CD14-positive monocyte (primary cell): ENCODE data around the gene MAP3K20. TPM values are rescaled to one million over a fixed set of nuclear protein-coding genes. Genes with fewer than 3 reads are reported as not detected.

Experiments used
- DNase-seq, 3 donors: peaks; one replicate each; pipeline ENCODE4 v3.0.0-alpha.2; 2011 to 2022
- H2AFZ ChIP-seq: 2 replicates; pipeline ENCODE4 v1.6.0; 2012; ENCODE audit warnings: mild to moderate bottlenecking, low read depth, low read length, inconsistent platforms; ENCODE audit not compliant: insufficient read depth, poor library complexity, severe bottlenecking
- H3K27ac ChIP-seq, 2 donors: 1 replicate in 1 of 2; 2 replicates in 1 of 2; pipeline ENCODE4 v1.5.1; 2012 to 2013; ENCODE audit warnings: low read length in 2 of 2, control low read depth in 1 of 2, inconsistent platforms in 1 of 2, low read depth in 1 of 2, mild to moderate bottlenecking in 1 of 2
- H3K27me3 ChIP-seq, 2 donors: one replicate each; pipeline versions ENCODE4 v1.6.0 to v1.6.1; 2011 to 2013; ENCODE audit warnings: low read length in 2 of 2; ENCODE audit not compliant: control insufficient read depth in 2 of 2, insufficient read depth in 2 of 2
- H3K36me3 ChIP-seq, 2 donors: replicated peaks in 1 of 2; 1 replicate in 1 of 2; 2 replicates in 1 of 2; pipeline versions ENCODE4 v1.5.1 to v1.6.1; 2012 to 2013; ENCODE audit warnings: low read length in 2 of 2, control low read depth in 1 of 2, inconsistent platforms in 1 of 2, mild to moderate bottlenecking in 1 of 2; ENCODE audit not compliant: insufficient read depth in 2 of 2, control insufficient read depth in 1 of 2
- H3K4me1 ChIP-seq, 2 donors: 1 replicate in 1 of 2; 2 replicates in 1 of 2; pipeline versions ENCODE4 v1.5.1 to v1.6.1; 2012 to 2013; ENCODE audit warnings: low read length in 2 of 2, control low read depth in 1 of 2, inconsistent platforms in 1 of 2, mild to moderate bottlenecking in 1 of 2, moderate library complexity in 1 of 2; ENCODE audit not compliant: insufficient read depth in 2 of 2, control insufficient read depth in 1 of 2
- H3K4me2 ChIP-seq: replicated peaks from 2 replicates; pipeline ENCODE3; 2012; ENCODE audit warnings: low read length, moderate library complexity, mild to moderate bottlenecking; ENCODE audit not compliant: poor library complexity, severe bottlenecking; ENCODE audit errors: extremely low read depth
- H3K4me3 ChIP-seq, 3 experiments: fragments of 200-600 bp in 1 of 3; sonication (generic) in 1 of 3; replicated peaks in 1 of 3; 1 replicate in 2 of 3; 2 replicates in 1 of 3; pipeline ENCODE4 v1.5.1; 2011 to 2013; ENCODE audit warnings: low read length in 3 of 3, mild to moderate bottlenecking in 3 of 3, control low read depth in 2 of 3, low read depth in 2 of 3, inconsistent platforms in 1 of 3, moderate library complexity in 1 of 3
- H3K79me2 ChIP-seq: 2 replicates; pipeline ENCODE4 v1.6.0; 2012; ENCODE audit warnings: mild to moderate bottlenecking, control low read depth, inconsistent platforms, low read length, moderate library complexity; ENCODE audit not compliant: insufficient read depth
- H3K9ac ChIP-seq: 2 replicates; pipeline ENCODE4 v1.6.0; 2017; ENCODE audit warnings: low read length, mild to moderate bottlenecking; ENCODE audit not compliant: insufficient read depth, poor library complexity, severe bottlenecking
- H3K9me3 ChIP-seq, 2 donors: replicated peaks in 1 of 2; 1 replicate in 1 of 2; 2 replicates in 1 of 2; pipeline versions ENCODE4 v1.5.1 to v1.6.1; 2012 to 2013; ENCODE audit warnings: low read length in 2 of 2, control low read depth in 1 of 2; ENCODE audit not compliant: control insufficient read depth in 1 of 2, insufficient read depth in 1 of 2
- H4K20me1 ChIP-seq: 2 replicates; pipeline ENCODE4 v1.6.0; 2012; ENCODE audit warnings: mild to moderate bottlenecking, low read length, control low read depth, moderate library complexity; ENCODE audit not compliant: insufficient read depth
- H3K27ac Mint-ChIP-seq, 7 donors: one replicate each; pipeline ENCODE4 v1.8.0; 2020; ENCODE audit warnings: mild to moderate bottlenecking in 7 of 7, mixed read lengths in 7 of 7, moderate library complexity in 6 of 7, inconsistent platforms in 2 of 7
- H3K27me3 Mint-ChIP-seq, 3 donors: one replicate each; pipeline ENCODE4 v1.8.0; 2021 to 2022; ENCODE audit warnings: low read depth in 3 of 3, mild to moderate bottlenecking in 3 of 3, mixed read lengths in 3 of 3, moderate library complexity in 3 of 3, inconsistent platforms in 1 of 3
- H3K36me3 Mint-ChIP-seq, 2 donors: one replicate each; pipeline ENCODE4 v1.8.0; 2020; ENCODE audit warnings: mixed read lengths in 2 of 2, inconsistent platforms in 1 of 2, mild to moderate bottlenecking in 1 of 2
- H3K4me1 Mint-ChIP-seq: one replicate; pipeline ENCODE4 v1.8.0; 2020; ENCODE audit warnings: mild to moderate bottlenecking, mixed read lengths
- H3K4me3 Mint-ChIP-seq, 2 donors: one replicate each; pipeline ENCODE4 v1.8.0; 2020; ENCODE audit warnings: mild to moderate bottlenecking in 2 of 2, mixed read lengths in 2 of 2, moderate library complexity in 1 of 2
- H3K9me3 Mint-ChIP-seq, 7 donors: one replicate each; pipeline ENCODE4 v1.8.0; 2020 to 2022; ENCODE audit warnings: mixed read lengths in 7 of 7, mild to moderate bottlenecking in 6 of 7, moderate library complexity in 6 of 7, inconsistent platforms in 2 of 7
- WGBS: methylation state at CpG from one replicate; pipeline ENCODE4 v1.1.5; 2013; ENCODE audit warnings: missing lambda C conversion rate; ENCODE audit not compliant: insufficient coverage; 5-methylcytosine and 5-hydroxymethylcytosine counted together
- intact Hi-C, 2 donors: fragments of 100-400 bp; cut with micrococcal nuclease; formaldehyde crosslinking; loops; one replicate each; pipeline versions ENCODE4 v1.15.0 to v1.15.1; 2023
- polyA plus RNA-seq, 3 donors: library from polyadenylated mRNA; depleted of rRNA in 1 of 3; unstranded in 2 of 3; stranded (reverse) in 1 of 3; fragments of 300-500 nt in 2 of 3; fragments of >200 nt in 1 of 3; fragmentation: Illumina TruSeq in 2 of 3; gene quantifications; 1 replicate in 2 of 3; 2 replicates in 1 of 3; pipeline ENCODE4 v1.2.3, GENCODE V29; 2012 to 2021
- TF ChIP-seq, protein P1 (sequence below): fragments of 200-600 bp; IDR thresholded peaks from one replicate; pipeline ENCODE4 v1.8.0; 2022; ENCODE audit warnings: antibody characterized with exemption, mild to moderate bottlenecking

Gene MAP3K20
- polyA plus RNA-seq, 3 donors = 14.3 to 30.7 (median 21.6) TPM

DNA sequence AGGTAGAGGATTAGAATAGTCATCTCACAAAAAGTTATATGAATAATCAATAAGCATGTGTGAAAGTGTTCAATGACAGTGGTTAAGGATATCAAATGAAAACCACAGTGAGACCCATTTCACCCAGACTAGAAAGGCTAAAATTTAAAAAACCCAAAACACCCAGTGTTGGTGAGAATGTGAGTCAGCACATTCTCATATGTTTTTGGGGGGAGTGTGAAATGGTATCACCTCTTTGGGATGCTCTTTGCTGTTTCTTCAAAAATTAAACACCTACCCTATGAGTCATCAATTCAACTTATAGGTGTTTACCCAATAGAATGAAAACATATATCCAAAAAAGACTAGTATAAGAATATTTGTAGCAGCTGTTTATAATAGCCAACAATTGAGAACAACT is 69.8 kb downstream of the MAP3K20 start:
- H3K27me3 Mint-ChIP-seq = peaks cover 0 to 1% (median 0%) of the 10 kb centered on the region in 3 donors
- H3K36me3 Mint-ChIP-seq = peaks cover 11 to 14% of the 10 kb centered on the region in 2 donors
- no peak overlapping the region for H3K27ac ChIP-seq
- H3K9ac ChIP-seq = no peak overlapping the region
- H3K79me2 ChIP-seq = peaks cover 11% of the 10 kb centered on the region
- H3K27ac Mint-ChIP-seq = no peak overlapping the region
- no peak for DNase-seq
- peaks cover 9% of the 10 kb centered on the region for H3K4me1 Mint-ChIP-seq
- H3K4me1 ChIP-seq = peaks cover 0 to 9% of the 10 kb centered on the region in 2 donors
- peaks cover 18% of the 10 kb centered on the region for H4K20me1 ChIP-seq
- no peak overlapping the region for H3K4me2 ChIP-seq
- peaks cover 9 to 20% (median 15%) of the 10 kb centered on the region in 7 donors for H3K9me3 Mint-ChIP-seq
- TF ChIP-seq, protein P1, sequence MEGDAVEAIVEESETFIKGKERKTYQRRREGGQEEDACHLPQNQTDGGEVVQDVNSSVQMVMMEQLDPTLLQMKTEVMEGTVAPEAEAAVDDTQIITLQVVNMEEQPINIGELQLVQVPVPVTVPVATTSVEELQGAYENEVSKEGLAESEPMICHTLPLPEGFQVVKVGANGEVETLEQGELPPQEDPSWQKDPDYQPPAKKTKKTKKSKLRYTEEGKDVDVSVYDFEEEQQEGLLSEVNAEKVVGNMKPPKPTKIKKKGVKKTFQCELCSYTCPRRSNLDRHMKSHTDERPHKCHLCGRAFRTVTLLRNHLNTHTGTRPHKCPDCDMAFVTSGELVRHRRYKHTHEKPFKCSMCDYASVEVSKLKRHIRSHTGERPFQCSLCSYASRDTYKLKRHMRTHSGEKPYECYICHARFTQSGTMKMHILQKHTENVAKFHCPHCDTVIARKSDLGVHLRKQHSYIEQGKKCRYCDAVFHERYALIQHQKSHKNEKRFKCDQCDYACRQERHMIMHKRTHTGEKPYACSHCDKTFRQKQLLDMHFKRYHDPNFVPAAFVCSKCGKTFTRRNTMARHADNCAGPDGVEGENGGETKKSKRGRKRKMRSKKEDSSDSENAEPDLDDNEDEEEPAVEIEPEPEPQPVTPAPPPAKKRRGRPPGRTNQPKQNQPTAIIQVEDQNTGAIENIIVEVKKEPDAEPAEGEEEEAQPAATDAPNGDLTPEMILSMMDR = no peak
- no peak overlapping the region for H2AFZ ChIP-seq
- H3K36me3 ChIP-seq = peaks cover 0 to 5% of the 10 kb centered on the region in 2 donors
- no peak overlapping the region for H3K4me3 ChIP-seq
- H3K27me3 ChIP-seq = no peaks in the 10 kb centered on the region
- peaks cover 0 to 8% of the 10 kb centered on the region in 2 donors for H3K9me3 ChIP-seq
- no peak overlapping the region for H3K4me3 Mint-ChIP-seq
- intact Hi-C loops = no loop called here

DNA sequence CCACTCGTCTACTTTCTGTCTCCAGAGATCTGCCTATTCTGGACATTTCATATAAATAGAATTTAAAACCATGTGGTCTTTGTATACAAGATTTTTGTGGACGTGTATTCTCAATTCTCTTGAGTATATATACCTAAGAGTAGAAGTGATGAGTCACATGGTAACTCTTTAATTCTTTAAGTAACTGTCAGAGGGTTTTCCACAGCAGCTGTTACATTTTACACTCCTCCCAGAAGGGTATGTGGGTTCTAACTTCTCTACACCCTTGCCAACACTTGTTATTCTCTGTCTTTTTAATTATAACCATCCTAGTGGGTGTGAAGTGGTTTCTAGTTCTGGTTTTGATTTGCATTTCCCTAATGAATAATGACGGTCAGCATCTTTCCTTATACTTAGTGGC is 70.9 kb downstream of the MAP3K20 start:
- Mint-ChIP-seq H3K9me3 (peaks cover 4 to 12% (median 9%) of the 10 kb centered on the region in 7 donors), H3K27me3 (peaks cover 0 to 1% (median 0%) of the 10 kb centered on the region in 3 donors), H3K36me3 (peaks cover 3 to 6% of the 10 kb centered on the region in 2 donors), H3K4me3 (no peak overlapping the region), H3K27ac (no peak overlapping the region), H3K4me1 (peaks cover 18% of the 10 kb centered on the region)
- H3K4me3 ChIP-seq = no peak overlapping the region
- H4K20me1 ChIP-seq = peaks cover 25% of the 10 kb centered on the region
- H3K36me3 ChIP-seq = peaks cover 0 to 2% of the 10 kb centered on the region in 2 donors
- H3K27me3 ChIP-seq = no peaks in the 10 kb centered on the region
- peaks cover 22% of the 10 kb centered on the region for H3K79me2 ChIP-seq
- no peak overlapping the region for H3K9ac ChIP-seq
- WGBS = no CpG with 5 or more reads among the region's 3 CpGs
- H3K9me3 ChIP-seq = peaks cover 0 to 8% of the 10 kb centered on the region in 2 donors
- no peak overlapping the region for H2AFZ ChIP-seq
- TF ChIP-seq, protein P1 = no peak
- H3K27ac ChIP-seq = no peak overlapping the region
- intact Hi-C loops = no loop called here
- no peak for DNase-seq
- no peak overlapping the region for H3K4me2 ChIP-seq
- H3K4me1 ChIP-seq = peaks cover 6 to 17% of the 10 kb centered on the region in 2 donors
